IMR-90 (cell line): ENCODE measurements around the gene MALAT1. TPM values are rescaled to one million over a fixed set of nuclear protein-coding genes. Genes with fewer than 3 reads are reported as not detected.

ENCODE experiments used
- ATAC-seq: fragments of 200-7000 bp; cut with Tn5 transposase; 2 replicates; pipeline ENCODE4 v1.9.1; 2020; ENCODE audit warnings: low read depth, mild to moderate bottlenecking, moderate library complexity
- BruUV-seq: library from RNA; stranded (reverse); fragments of 400-500 nt; replicated peaks from 2 replicates; lab custom pipeline; 2021; lab: Mats Ljungman, UMichigan
- CTCF ChIA-PET: fragments of 300-600 bp; formaldehyde crosslinking; extraction: SDS; loops from one replicate; lab custom pipeline; 2021; ENCODE audit warnings: antibody characterized with exemption; lab: Yijun Ruan, JAX
- POLR2A ChIA-PET: fragments of 300-600 bp; sonication (Branson Sonifier 250); formaldehyde crosslinking; loops from one replicate; lab custom pipeline; 2022; ENCODE audit warnings: antibody characterized with exemption; ENCODE audit not compliant: unreplicated experiment; lab: Charles Lee
- DNase-seq: peaks from one replicate; pipeline ENCODE4 v3.0.0; 2013
- H2AFZ ChIP-seq: replicated peaks from 2 replicates; pipeline ENCODE3; 2013; ENCODE audit warnings: low read length, mild to moderate bottlenecking; ENCODE audit not compliant: poor library complexity
- H2AK5ac ChIP-seq: 2 replicates; pipeline ENCODE4 v1.6.1; 2013; ENCODE audit warnings: low read depth, low read length, inconsistent platforms
- H2AK9ac ChIP-seq: replicated peaks from 2 replicates; pipeline ENCODE3; 2013; ENCODE audit warnings: mild to moderate bottlenecking, low read depth, low read length, moderate library complexity; ENCODE audit not compliant: poor library complexity
- H2BK120ac ChIP-seq: 2 replicates; pipeline ENCODE4 v1.6.1; 2013; ENCODE audit warnings: low read depth, low read length, inconsistent platforms
- H2BK15ac ChIP-seq: 3 replicates; pipeline ENCODE4 v1.6.1; 2013; ENCODE audit warnings: low read depth, low read length, inconsistent platforms
- H2BK20ac ChIP-seq: 2 replicates; pipeline ENCODE4 v1.6.1; 2013; ENCODE audit warnings: low read depth, mild to moderate bottlenecking, inconsistent platforms, low read length, moderate library complexity
- H2BK5ac ChIP-seq: 2 replicates; pipeline ENCODE4 v1.6.1; 2013; ENCODE audit warnings: mild to moderate bottlenecking, low read depth, low read length, inconsistent platforms; ENCODE audit not compliant: poor library complexity, severe bottlenecking
- H3K14ac ChIP-seq: replicated peaks from 2 replicates; pipeline ENCODE4 v1.6.1; 2013; ENCODE audit warnings: low read depth, low read length, inconsistent platforms
- H3K18ac ChIP-seq: 2 replicates; pipeline ENCODE4 v1.6.1; 2013; ENCODE audit warnings: low read depth, low read length, control low read depth
- H3K23ac ChIP-seq: 2 replicates; pipeline ENCODE4 v1.6.1; 2013; ENCODE audit warnings: low read depth, low read length, inconsistent platforms
- H3K27ac ChIP-seq: 2 replicates; pipeline ENCODE4 v1.5.1; 2013; ENCODE audit warnings: mild to moderate bottlenecking, control low read depth, low read length; ENCODE audit not compliant: insufficient read depth
- H3K27me3 ChIP-seq: 2 replicates; pipeline ENCODE4 v1.6.1; 2013; ENCODE audit warnings: low read length; ENCODE audit not compliant: control insufficient read depth, insufficient read depth
- H3K36me3 ChIP-seq: 2 replicates; pipeline ENCODE4 v1.6.1; 2013; ENCODE audit warnings: low read length, mixed read lengths; ENCODE audit not compliant: control insufficient read depth, insufficient read depth
- H3K4ac ChIP-seq: 2 replicates; pipeline ENCODE4 v1.6.1; 2013; ENCODE audit warnings: low read depth, low read length, inconsistent platforms
- H3K4me1 ChIP-seq: 2 replicates; pipeline ENCODE4 v1.6.1; 2013; ENCODE audit warnings: low read length, mixed read lengths; ENCODE audit not compliant: control insufficient read depth, insufficient read depth
- H3K4me2 ChIP-seq: 2 replicates; pipeline ENCODE4 v1.6.1; 2013; ENCODE audit warnings: low read depth, mild to moderate bottlenecking, control low read depth, low read length, moderate library complexity
- H3K4me3 ChIP-seq: 2 replicates; pipeline ENCODE4 v1.5.1; 2013; ENCODE audit warnings: low read depth, mild to moderate bottlenecking, control low read depth, low read length, moderate library complexity; ENCODE audit not compliant: insufficient read depth
- H3K56ac ChIP-seq: 2 replicates; pipeline ENCODE4 v1.6.1; 2013; ENCODE audit warnings: low read length, inconsistent platforms; ENCODE audit not compliant: insufficient read depth; ENCODE audit errors: extremely low read depth
- H3K79me1 ChIP-seq, 2 experiments: 2 replicates each; pipeline ENCODE4 v1.6.1; 2013; ENCODE audit warnings: low read length in 2 of 2, inconsistent platforms in 1 of 2, low read depth in 1 of 2
- H3K9ac ChIP-seq: 2 replicates; pipeline ENCODE4 v1.6.1; 2013; ENCODE audit warnings: low read depth, low read length, control low read depth
- H3K9me1 ChIP-seq: 2 replicates; pipeline ENCODE4 v1.6.1; 2013; ENCODE audit warnings: low read length, inconsistent platforms; ENCODE audit not compliant: insufficient read depth
- H3K9me3 ChIP-seq: 2 replicates; pipeline ENCODE4 v1.6.1; 2013; ENCODE audit warnings: low read length; ENCODE audit not compliant: control insufficient read depth, insufficient read depth
- H4K20me1 ChIP-seq: 2 replicates; pipeline ENCODE4 v1.6.1; 2013; ENCODE audit warnings: low read length, inconsistent platforms; ENCODE audit not compliant: insufficient read depth
- H4K5ac ChIP-seq: 2 replicates; pipeline ENCODE4 v1.6.1; 2013; ENCODE audit warnings: mild to moderate bottlenecking, low read depth, low read length, control low read depth
- H4K8ac ChIP-seq, 2 experiments: 2 replicates each; pipeline ENCODE4 v1.6.1; 2013; ENCODE audit warnings: low read depth in 2 of 2, low read length in 2 of 2, control low read depth in 1 of 2, inconsistent platforms in 1 of 2
- H4K91ac ChIP-seq: 2 replicates; pipeline ENCODE4 v1.6.1; 2013; ENCODE audit warnings: low read depth, low read length, inconsistent platforms; ENCODE audit not compliant: insufficient read depth
- POLR2A ChIP-seq: IDR thresholded peaks from 2 replicates; pipeline ENCODE4 v1.6.1; 2012; ENCODE audit warnings: mild to moderate bottlenecking, low read depth, low read length
- SMC3 ChIP-seq: fragments of 150-350 bp; IDR thresholded peaks from 2 replicates; pipeline ENCODE4 v1.6.1; 2016; ENCODE audit warnings: low read depth, mild to moderate bottlenecking, antibody characterized with exemption, low read length, moderate library complexity
- WGBS, 2 experiments: methylation state at CpG; one replicate each; pipeline versions ENCODE4 v1.1.5 to v1.1.7; 2013; ENCODE audit warnings: missing lambda C conversion rate in 2 of 2; ENCODE audit not compliant: insufficient read length in 1 of 2; ENCODE audit errors: extremely low coverage in 2 of 2; 5-methylcytosine and 5-hydroxymethylcytosine counted together
- dilution Hi-C: fragments of 300-500 bp; cut with HindIII; formaldehyde crosslinking; loops from one replicate; pipeline ENCODE4 v1.14.3; 2018; ENCODE audit warnings: low sequenced_read_pairs; ENCODE audit not compliant: unreplicated experiment
- in situ Hi-C: fragments of 300-500 bp; cut with MboI; formaldehyde crosslinking; loops from 3 replicates; pipeline ENCODE4 v1.14.3; 2019; ENCODE audit warnings: low sequenced_read_pairs, inconsistent platforms, mixed read lengths
- intact Hi-C: fragments of 100-400 bp; cut with micrococcal nuclease; formaldehyde crosslinking; loops from 2 replicates; pipeline ENCODE4 v1.10.0; 2022
- polyA plus RNA-seq, 3 experiments: library from polyadenylated mRNA; depleted of rRNA; stranded (reverse); fragments of >200 nt; gene quantifications; 2 replicates each; pipeline ENCODE4 v1.2.3, GENCODE V29; 2012; ENCODE audit warnings: low replicate concordance in 1 of 3
- total RNA-seq: library from RNA; depleted of rRNA; stranded (reverse); fragments of >200 nt; gene quantifications from 2 replicates; pipeline ENCODE4 v1.2.3, GENCODE V29; 2012

The MALAT1 gene
- total and polyA plus RNA-seq, 2 of the 4 experiments (the other 2 are of a cell fraction): 636 to 3,569 TPM

DNA sequence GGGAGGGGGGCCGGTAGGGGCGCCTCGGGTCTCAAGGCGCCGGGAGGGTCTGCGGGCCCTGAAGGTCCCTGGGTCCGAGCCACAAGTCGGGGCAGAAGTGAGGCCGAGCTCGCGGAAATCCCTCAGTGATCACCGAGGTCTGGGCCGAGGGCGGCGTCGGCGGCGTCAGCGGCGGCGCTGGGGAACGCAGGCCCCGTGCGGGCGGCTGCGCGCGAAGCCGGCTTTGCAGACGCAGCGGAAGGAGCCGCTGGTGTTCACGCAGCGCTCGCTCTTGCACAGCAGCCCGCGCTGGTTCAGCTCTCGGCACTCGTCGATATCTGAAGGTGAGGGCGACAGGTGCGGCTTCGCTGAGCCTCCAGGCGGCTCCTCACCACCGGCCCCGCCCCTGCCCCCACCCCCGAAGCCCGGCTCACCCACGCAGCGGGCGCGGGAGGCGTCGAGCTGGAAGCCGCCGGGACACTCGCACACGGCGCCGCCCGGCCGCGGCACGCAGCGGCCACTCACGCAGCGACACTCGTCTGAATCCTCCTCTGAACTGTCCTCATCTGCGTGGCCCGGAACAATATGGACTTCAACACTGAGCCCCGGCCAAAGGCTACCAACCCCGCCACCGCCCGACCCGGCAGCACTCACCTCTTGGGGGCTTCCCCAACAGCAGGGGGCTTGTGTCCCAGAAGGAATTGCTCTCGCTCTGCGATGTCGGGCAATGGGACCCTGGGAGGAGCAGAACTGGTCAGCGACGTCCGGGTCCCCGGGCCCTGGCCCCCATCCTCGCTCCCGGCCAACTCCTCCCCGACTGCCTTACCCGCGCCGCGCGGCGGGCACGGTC, 40.3 kb downstream of the MALAT1 start:
- Histone ChIP-seq H3K56ac (no peak overlapping the region), H3K4me1 (peaks cover 5% of the 10 kb centered on the region; the same call in 1 of the 2 replicates), H4K5ac (no peak overlapping the region), H3K23ac (no peak overlapping the region), H4K8ac (no peak overlapping the region), H2AFZ (no peak overlapping the region), H3K9ac (no peak overlapping the region), H3K9me3 (no peaks in the 10 kb centered on the region), H3K4me3 (no peak overlapping the region), H2AK5ac (no peak overlapping the region), H4K91ac (no peak overlapping the region), H3K4ac (no peak overlapping the region), H3K9me1 (no peaks in the 10 kb centered on the region; the same call in 1 of the 2 replicates), H2BK20ac (no peak overlapping the region), H3K79me1 (peaks cover 0 to 14% of the 10 kb centered on the region in 2 experiments; a peak in 3 of 4 replicates), H2BK5ac (no peak overlapping the region), H3K14ac (no peak overlapping the region), H3K18ac (no peak overlapping the region), H2AK9ac (peak overlapping the region; percentile 94), H2BK120ac (no peak overlapping the region), H3K27ac (no peak overlapping the region), H3K4me2 (no peak overlapping the region), H4K20me1 (peaks cover 20% of the 10 kb centered on the region), H3K36me3 (peaks cover 50% of the 10 kb centered on the region), H2BK15ac (no peak overlapping the region), H3K27me3 (no peaks in the 10 kb centered on the region)
- CTCF ChIA-PET: interaction anchor here (2.3 to 2.8 kb wide), 3 partner anchors 31 to 55 kb away, joined by 9 to 15 read pairs (median 9); partner anchors contain the start of genes FAM89B and ZNRD2
- ATAC-seq (no peak), DNase-seq (no peak)
- POLR2A ChIA-PET: no interaction called here
- intact Hi-C loops: no loop called here
- 75% methylated on average over 61 of the region's 92 CpGs; no CpG with 5 or more reads in 1 of the 2 experiments for WGBS, 2 experiments
- TSS peak; percentile 84 for BruUV-seq
- TF ChIP-seq POLR2A (0 out of 2 replicates have a peak, but pooled peaks have one; percentile 16), SMC3 (no peak)
- in situ Hi-C loops: no loop called here
- dilution Hi-C loops: no loop called here
